ENCODE data around the gene PHLDA2. TPM values are rescaled to one million over a fixed set of nuclear protein-coding genes. Genes with fewer than 3 reads are reported as not detected.

PHLDA2 gene
- total RNA-seq, 1 experiment from 2014 or later, result 193 TPM

- peak; percentile 85 for DNase-seq (ENCODE audit: low read depth)
These were observed 907 bp upstream of the PHLDA2 start for GRCh38 chr11:2929950-2930703.

GRCh38 chr11:2929531-2929949 is 320 bp upstream of the PHLDA2 start:
- DNase-seq (ENCODE audit: low read depth), result peak; percentile 69

- peak; percentile 52 for DNase-seq (ENCODE audit: low read depth)
These were observed 1.2 kb downstream of the PHLDA2 start for GRCh38 chr11:2927851-2928604.

- DNase-seq (ENCODE audit: low read depth), result no peak
These were observed 2.0 kb downstream of the PHLDA2 start for GRCh38 chr11:2927121-2927800.

GRCh38 chr11:2926611-2927051 is 2.6 kb downstream of the PHLDA2 start:
- DNase-seq (ENCODE audit: low read depth), result no peak

GRCh38 chr11:2924821-2925675 is 4.2 kb downstream of the PHLDA2 start:
- no peak for DNase-seq (ENCODE audit: low read depth)

GRCh38 chr11:2924381-2924780 is 4.8 kb downstream of the PHLDA2 start:
- DNase-seq (ENCODE audit: low read depth), result no peak

GRCh38 chr11:2923446-2924375 is 5.5 kb downstream of the PHLDA2 start:
- no peak for DNase-seq (ENCODE audit: low read depth)

- DNase-seq (ENCODE audit: low read depth), result no peak
These were observed 6.6 kb downstream of the PHLDA2 start for GRCh38 chr11:2922655-2923054.

- DNase-seq (ENCODE audit: low read depth), result no peak
These were observed 7.3 kb downstream of the PHLDA2 start for GRCh38 chr11:2921742-2922493.

GRCh38 chr11:2921261-2921660 is 8.0 kb downstream of the PHLDA2 start:
- no peak for DNase-seq (ENCODE audit: low read depth)

GRCh38 chr11:2920343-2920742 is 8.9 kb downstream of the PHLDA2 start:
- DNase-seq (ENCODE audit: low read depth), result no peak

- no peak for DNase-seq (ENCODE audit: low read depth)
These were observed 9.4 kb downstream of the PHLDA2 start for GRCh38 chr11:2919837-2920236.

GRCh38 chr11:2919188-2919587 is 10.0 kb downstream of the PHLDA2 start:
- DNase-seq (ENCODE audit: low read depth), result no peak

- no peak for DNase-seq (ENCODE audit: low read depth)
These were observed 11.3 kb downstream of the PHLDA2 start for GRCh38 chr11:2917842-2918490.

- DNase-seq (ENCODE audit: low read depth), result no peak
These were observed 12.2 kb downstream of the PHLDA2 start for GRCh38 chr11:2916892-2917645.

GRCh38 chr11:2916114-2916891 is 12.9 kb downstream of the PHLDA2 start:
- DNase-seq (ENCODE audit: low read depth), result no peak

Measured in HT1080 (cell line).